ENCODE data around the gene GLUD1. TPM values are rescaled to one million over a fixed set of nuclear protein-coding genes. Genes with fewer than 3 reads are reported as not detected.
"Not testable (repeated sequence)": the region's sequence is repeated elsewhere in the genome, so short reads cannot be mapped to it uniquely, and the experiment has no call there.

The GLUD1 gene
- 100 to 1,000 TPM; 167 to 170 TPM for total RNA-seq

- POLR2A ChIA-PET = no interaction called here
- CTCF ChIA-PET = no interaction called here
These were observed at the start of gene GLUD1, which contains the start of gene SHLD2 for GRCh38 chr10:87094373-87095235. Gene GLUD1 (minus strand): TSS chr10:87094843. CDS start chr10:87094769, 74 bp downstream. Gene SHLD2 (plus strand): TSS chr10:87095206. CDS start chr10:87151355, 56,149 bp downstream.

DNA sequence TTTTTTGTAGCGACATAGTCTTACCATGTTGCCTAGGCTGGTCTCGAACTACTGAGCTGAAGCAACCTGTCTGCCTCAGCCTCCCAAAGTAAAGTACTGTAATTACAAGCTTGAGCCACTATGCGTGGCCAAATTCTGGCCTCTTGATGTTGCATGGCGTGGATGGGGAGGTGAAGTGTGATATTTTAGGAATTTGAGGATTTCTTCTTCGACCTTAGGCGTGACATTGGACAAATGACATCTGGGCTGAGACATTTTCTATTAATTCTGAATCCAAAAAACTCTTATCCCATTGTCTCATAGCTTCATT is 48.4 kb upstream of the GLUD1 start:
- POLR2A ChIA-PET, CTCF ChIA-PET: not testable (repeated sequence)

- CTCF ChIA-PET = interaction anchor here (1.6 kb wide), 1 partner anchor 175 kb away, joined by 5 read pairs; the partner anchor contains the start of gene ADIRF
- POLR2A ChIA-PET = not testable (repeated sequence)
These were observed 47.8 kb upstream of the GLUD1 start for GRCh38 chr10:87142230-87143108.

GRCh38 chr10:87137478-87137877 is 42.8 kb upstream of the GLUD1 start:
- CTCF ChIA-PET = not testable (repeated sequence)

DNA sequence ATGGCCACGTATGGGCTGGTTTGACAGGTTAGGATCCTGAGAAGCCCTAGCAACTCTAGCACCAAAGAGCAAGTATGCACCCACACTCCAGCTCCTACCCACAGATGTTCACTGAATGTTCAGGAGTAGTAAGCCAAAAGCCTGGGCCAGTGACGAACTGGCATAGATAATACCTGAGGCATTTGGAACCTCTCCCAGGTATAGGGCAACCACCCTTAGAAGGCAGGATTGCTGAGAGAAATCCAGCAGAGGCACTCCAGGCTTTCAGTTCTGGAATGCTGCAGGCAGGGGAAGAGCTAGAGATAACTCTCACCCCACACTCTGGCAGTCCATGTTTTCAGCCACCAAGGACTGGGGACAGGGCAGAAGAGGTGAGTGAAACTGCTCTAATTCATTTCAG is 39.8 kb upstream of the GLUD1 start:
- CTCF ChIA-PET = not testable (repeated sequence)
- POLR2A ChIA-PET = interaction anchor here (0.6 kb wide), 1 partner anchor 1844 kb away, joined by 3 read pairs; no protein-coding TSS in a partner anchor

More at GRCh38 chr10:87137478-87137877, 42.8 kb upstream of the GLUD1 start:
- POLR2A ChIA-PET = not testable (repeated sequence)

- POLR2A ChIA-PET = interaction anchor here (0.6 kb wide), 1 partner anchor 1845 kb away, joined by 3 read pairs; no protein-coding TSS in a partner anchor
- CTCF ChIA-PET = not testable (repeated sequence)
These were observed 39.3 kb upstream of the GLUD1 start for GRCh38 chr10:87133936-87134335.

DNA sequence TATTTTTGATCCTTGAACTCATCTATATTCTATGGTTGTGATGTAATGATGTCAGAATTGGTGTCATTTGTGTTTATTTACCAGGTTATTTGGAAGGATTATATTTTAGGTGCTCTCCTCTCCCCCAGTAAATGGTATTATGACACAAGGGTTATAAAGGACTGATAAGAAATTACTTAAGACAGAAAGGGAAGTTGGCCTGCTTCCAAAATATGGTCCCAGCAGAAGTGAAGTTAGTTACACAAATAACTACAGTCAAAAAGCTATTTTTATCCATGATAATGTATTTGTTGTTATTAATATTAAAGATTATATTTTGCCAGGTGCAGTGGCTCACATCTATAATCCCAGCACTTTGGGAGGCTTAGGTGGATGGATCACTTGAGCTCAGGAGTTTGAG is 37.5 kb upstream of the GLUD1 start:
- CTCF ChIA-PET, POLR2A ChIA-PET: not testable (repeated sequence)

GRCh38 chr10:87127607-87128156 is 33.0 kb upstream of the GLUD1 start:
- CTCF ChIA-PET, POLR2A ChIA-PET: not testable (repeated sequence)

GRCh38 chr10:87127048-87127447 is 32.4 kb upstream of the GLUD1 start:
- POLR2A ChIA-PET, CTCF ChIA-PET: not testable (repeated sequence)

- CTCF ChIA-PET, POLR2A ChIA-PET: not testable (repeated sequence)
These were observed 28.7 kb upstream of the GLUD1 start for GRCh38 chr10:87123351-87123750.

DNA sequence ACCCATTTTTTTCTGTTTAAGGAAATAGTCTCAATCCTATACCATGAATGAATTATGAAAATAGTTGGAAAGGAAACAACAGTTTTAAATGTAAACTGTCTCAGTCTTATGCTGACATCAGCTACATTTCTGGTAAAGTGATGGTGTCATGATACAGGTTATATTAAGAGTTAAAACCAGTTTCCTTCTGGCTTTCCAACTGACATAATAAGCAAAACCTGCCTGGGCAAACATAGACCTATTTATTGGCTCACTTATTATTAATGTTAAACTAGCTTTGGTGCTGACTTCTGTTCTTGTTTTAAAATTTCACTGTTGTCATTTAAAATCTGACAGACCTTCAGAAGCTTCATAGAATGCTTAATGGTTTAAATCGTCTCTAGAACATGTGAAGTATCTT is 24.4 kb upstream of the GLUD1 start:
- POLR2A ChIA-PET, CTCF ChIA-PET: not testable (repeated sequence)

DNA sequence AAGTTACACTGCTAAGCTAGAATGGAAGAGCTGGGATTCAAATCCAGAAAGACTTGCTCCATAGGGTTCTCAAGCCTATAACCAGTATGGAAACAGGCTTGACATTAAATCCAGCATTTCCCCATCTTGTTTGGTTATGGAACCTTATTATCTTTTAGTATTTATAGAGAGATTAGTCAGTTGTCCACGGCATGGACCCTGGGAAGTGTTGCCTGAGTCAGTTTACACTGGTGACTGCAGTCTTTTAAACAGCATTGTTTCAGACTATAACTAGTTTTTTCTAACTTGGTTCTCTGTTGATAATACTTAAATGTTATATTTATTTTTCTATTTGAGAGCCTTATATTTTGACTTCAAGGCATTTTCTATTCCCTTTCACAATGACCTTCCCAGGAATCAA is 23.5 kb upstream of the GLUD1 start:
- CTCF ChIA-PET, POLR2A ChIA-PET: not testable (repeated sequence)

DNA sequence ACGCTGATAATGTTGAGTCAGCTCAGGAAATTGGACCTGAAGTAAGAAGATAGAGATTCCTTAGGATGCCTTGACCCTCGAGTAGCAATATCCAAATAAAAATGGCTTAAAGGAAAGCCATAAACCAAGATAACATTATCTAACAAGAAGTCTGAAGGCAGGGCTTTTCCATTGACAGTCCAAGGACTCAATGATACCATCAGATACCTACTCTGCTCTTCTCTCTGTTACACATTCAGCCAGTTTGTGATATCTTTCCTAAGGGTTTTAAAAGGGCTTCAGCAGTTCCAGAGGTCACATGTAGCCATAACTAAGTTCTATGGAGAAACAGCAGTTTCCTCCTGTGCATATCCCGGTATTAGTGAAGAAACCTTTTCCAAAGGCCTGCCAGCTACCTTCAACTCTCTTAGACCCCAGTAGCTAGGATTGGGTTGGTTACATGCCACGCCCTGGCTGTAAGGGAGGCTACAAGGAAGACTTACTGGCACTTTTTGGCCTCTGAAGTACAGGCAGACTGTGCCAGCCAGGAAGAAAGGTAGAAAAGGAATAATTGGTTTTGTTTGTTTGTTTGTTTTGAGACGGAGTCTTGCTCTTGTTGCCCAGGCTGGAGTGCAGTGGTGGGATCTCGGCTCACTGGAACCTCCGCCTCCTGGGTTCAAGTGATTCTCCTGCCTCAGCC is 10.9 kb upstream of the GLUD1 start:
- POLR2A ChIA-PET = no interaction called here
- CTCF ChIA-PET = no interaction called here

GRCh38 chr10:87104727-87105126 is 10.1 kb upstream of the GLUD1 start:
- POLR2A ChIA-PET = interaction anchor here (0.6 kb wide), 1 partner anchor 600 kb away, joined by 6 read pairs; no protein-coding TSS in a partner anchor
- CTCF ChIA-PET = not testable (repeated sequence)

GRCh38 chr10:87101996-87102395 is 7.4 kb upstream of the GLUD1 start:
- ChIA-PET POLR2A (no interaction called here), CTCF (no interaction called here)

GRCh38 chr10:87095236-87095945 is 748 bp upstream of the GLUD1 start:
- ChIA-PET POLR2A (interaction anchor here (0.7 kb wide), 1 partner anchor 23 kb away, joined by 3 read pairs; no protein-coding TSS in a partner anchor), CTCF (no interaction called here)

- POLR2A ChIA-PET = interaction anchor here (1.4 kb wide), 2 partner anchors 9 to 123 kb away, joined by 5 to 11 read pairs; no protein-coding TSS in a partner anchor
These were observed 841 bp downstream of the GLUD1 start for GRCh38 chr10:87093632-87094372.

DNA sequence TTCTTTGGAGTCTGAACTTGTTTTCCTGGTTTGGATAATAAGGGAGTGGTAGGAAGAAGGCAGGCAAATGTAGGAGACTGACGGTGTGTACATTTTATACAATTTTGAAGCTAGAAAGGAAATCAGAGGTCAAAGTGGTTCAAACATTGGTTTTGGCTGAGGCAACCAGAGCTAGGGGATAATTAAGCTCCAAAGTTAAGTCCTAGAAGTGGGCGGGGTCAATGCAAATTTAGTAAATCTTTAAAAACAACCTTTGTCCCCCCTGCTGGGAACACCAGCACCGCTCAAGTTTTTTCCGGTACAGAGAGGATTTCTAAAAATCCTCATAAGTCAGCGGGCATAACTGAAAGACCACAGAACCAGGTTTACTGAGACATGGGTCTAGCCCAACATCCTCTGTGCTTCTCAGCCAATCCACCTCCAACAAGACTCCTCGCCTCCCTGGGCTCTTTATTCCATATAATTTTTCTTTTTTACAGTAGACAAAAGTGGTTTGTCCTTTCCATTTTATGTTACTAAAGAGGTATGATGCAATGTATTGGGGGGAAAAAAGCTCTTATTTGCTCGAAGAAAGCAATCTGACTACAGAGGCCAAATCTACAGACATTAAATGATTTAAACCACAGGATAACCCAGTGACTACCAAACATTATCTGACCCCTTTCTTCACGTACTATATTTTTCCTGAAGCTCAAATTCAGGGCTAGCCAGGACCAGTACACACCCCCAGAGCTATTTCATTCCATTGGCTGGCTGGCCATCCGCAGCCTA is 1.6 kb downstream of the GLUD1 start:
- ChIA-PET POLR2A (interaction anchor here (1.4 kb wide), 2 partner anchors 8 to 122 kb away, joined by 5 to 11 read pairs; no protein-coding TSS in a partner anchor), CTCF (no interaction called here)

More at GRCh38 chr10:87093632-87094372, 841 bp downstream of the GLUD1 start:
- CTCF ChIA-PET = no interaction called here
